Activated CD8-positive, alpha-beta T cell treated with anti-CD3 and anti-CD28 coated beads for 36 hours (primary cell): ENCODE results near the gene CRX. TPM values are rescaled to one million over a fixed set of nuclear protein-coding genes. Genes with fewer than 3 reads are reported as not detected.
"Not testable (repeated sequence)": the region's sequence is repeated elsewhere in the genome, so short reads cannot be mapped to it uniquely, and the experiment has no call there.

Experiments used
- ATAC-seq: fragments of 200-7000 bp; cut with Tn5 transposase; one replicate; pipeline ENCODE4 v1.10.0; 2021; ENCODE audit warnings: mild to moderate bottlenecking, moderate library complexity
- CTCF ChIA-PET: fragments of 350-600 bp; sonication (Branson Sonifier 250); formaldehyde crosslinking; loops from one replicate; lab custom pipeline; 2021; ENCODE audit warnings: antibody characterized with exemption; lab: Charles Lee
- POLR2A ChIA-PET: fragments of 350-600 bp; sonication (Branson Sonifier 250); formaldehyde crosslinking; loops from one replicate; lab custom pipeline; 2021; ENCODE audit warnings: antibody characterized with exemption; lab: Charles Lee
- DNase-seq: peaks from one replicate; pipeline ENCODE4 v3.0.0-alpha.2; 2020
- H3K27ac Mint-ChIP-seq: one replicate; pipeline ENCODE4 v1.8.0; 2021; ENCODE audit warnings: mild to moderate bottlenecking, mixed read lengths
- H3K27me3 Mint-ChIP-seq: one replicate; pipeline ENCODE4 v1.8.0; 2021; ENCODE audit warnings: mixed read lengths
- H3K36me3 Mint-ChIP-seq: one replicate; pipeline ENCODE4 v1.8.0; 2021; ENCODE audit warnings: low read depth, mixed read lengths
- H3K4me1 Mint-ChIP-seq: one replicate; pipeline ENCODE4 v1.8.0; 2021; ENCODE audit warnings: low read depth, mixed read lengths
- H3K4me3 Mint-ChIP-seq: one replicate; pipeline ENCODE4 v1.8.0; 2021; ENCODE audit warnings: mild to moderate bottlenecking, moderate library complexity, mixed read lengths
- H3K9me3 Mint-ChIP-seq: one replicate; pipeline ENCODE4 v1.8.0; 2021; ENCODE audit warnings: mixed read lengths
- intact Hi-C: fragments of 100-400 bp; cut with micrococcal nuclease; formaldehyde crosslinking; loops from one replicate; pipeline ENCODE4 v1.10.0; 2022
- total RNA-seq, 2 experiments: library from RNA; stranded (reverse); gene quantifications; one replicate each; pipeline ENCODE4 v1.2.3, GENCODE V29; 2021
- TF ChIP-seq, protein P1 (sequence below): fragments of 200-600 bp; IDR thresholded peaks from one replicate; pipeline ENCODE4 v1.8.0; 2022; ENCODE audit warnings: antibody characterized with exemption, mild to moderate bottlenecking

The CRX gene
- total RNA-seq, 2 experiments from 2014 or later = not detected

DNA sequence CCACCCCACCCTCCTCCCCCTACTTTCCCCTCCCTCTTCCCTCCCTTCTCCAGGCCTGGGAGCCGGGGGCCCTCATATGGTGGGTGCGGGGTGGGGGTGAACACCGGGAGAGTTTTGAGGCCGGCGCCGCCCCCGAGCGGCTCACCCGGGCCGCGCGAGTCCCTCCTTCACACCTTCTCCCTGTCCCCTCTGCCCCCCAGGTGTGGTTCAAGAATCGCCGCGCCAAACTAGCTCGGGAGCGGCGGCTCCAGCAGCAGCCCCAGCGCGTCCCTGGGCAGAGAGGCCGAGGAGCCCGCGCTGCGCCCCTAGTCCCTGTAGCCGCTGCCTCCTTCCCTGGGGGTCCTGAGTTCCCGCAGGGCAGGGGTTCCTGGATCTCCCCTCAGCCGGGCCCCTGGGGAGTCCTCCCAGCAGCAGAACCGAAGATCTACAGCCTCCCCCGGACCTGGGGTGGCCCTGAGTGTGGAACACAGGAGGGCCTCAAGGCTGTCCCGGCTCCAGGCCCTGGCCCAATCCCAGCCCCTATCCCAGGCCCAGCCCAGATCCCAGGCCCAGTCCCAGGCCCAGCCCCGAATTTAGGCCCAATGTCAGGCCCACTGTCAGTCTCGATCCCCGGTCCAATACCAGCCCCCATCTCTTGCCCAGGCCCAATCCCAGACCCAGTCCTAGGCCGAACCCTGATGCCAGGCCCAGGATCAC lies 39.0 kb downstream of the CRX start:
- ATAC-seq (no peak), DNase-seq (no peak)
- Mint-ChIP-seq H3K27ac (no peak overlapping the region), H3K9me3 (peaks cover 2% of the 10 kb centered on the region), H3K27me3 (peaks cover 18% of the 10 kb centered on the region), H3K4me3 (no peak overlapping the region), H3K36me3 (peaks cover 3% of the 10 kb centered on the region), H3K4me1 (no peaks in the 10 kb centered on the region)
- intact Hi-C loops = no loop called here
- ChIA-PET POLR2A (no interaction called here), CTCF (no interaction called here)
- TF ChIP-seq, protein P1, sequence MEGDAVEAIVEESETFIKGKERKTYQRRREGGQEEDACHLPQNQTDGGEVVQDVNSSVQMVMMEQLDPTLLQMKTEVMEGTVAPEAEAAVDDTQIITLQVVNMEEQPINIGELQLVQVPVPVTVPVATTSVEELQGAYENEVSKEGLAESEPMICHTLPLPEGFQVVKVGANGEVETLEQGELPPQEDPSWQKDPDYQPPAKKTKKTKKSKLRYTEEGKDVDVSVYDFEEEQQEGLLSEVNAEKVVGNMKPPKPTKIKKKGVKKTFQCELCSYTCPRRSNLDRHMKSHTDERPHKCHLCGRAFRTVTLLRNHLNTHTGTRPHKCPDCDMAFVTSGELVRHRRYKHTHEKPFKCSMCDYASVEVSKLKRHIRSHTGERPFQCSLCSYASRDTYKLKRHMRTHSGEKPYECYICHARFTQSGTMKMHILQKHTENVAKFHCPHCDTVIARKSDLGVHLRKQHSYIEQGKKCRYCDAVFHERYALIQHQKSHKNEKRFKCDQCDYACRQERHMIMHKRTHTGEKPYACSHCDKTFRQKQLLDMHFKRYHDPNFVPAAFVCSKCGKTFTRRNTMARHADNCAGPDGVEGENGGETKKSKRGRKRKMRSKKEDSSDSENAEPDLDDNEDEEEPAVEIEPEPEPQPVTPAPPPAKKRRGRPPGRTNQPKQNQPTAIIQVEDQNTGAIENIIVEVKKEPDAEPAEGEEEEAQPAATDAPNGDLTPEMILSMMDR = no peak

DNA sequence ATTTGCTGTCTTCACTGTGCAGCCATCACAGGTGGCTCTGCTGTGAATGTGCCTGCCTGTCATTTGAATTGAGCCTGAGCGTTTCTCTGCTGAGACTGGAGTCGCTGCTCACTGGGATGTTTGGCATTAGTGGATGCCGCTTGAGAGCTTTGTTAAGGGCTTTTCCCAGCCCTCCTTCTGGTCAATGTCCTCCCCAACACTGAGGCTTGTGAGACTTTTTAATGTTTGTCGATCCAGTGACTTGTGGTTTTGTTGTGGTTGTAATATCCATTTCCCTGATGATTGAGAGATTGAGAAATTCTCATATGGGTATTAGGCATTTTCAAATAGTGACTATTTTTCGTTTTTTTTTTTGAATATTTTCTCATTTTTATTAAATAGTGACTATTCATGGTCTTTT lies 39.9 kb downstream of the CRX start:
- ATAC-seq = no peak
- POLR2A ChIA-PET = no interaction called here
- TF ChIP-seq, protein P1 = no peak
- Mint-ChIP-seq H3K27ac (no peak overlapping the region), H3K27me3 (peaks cover 18% of the 10 kb centered on the region), H3K36me3 (peaks cover 3% of the 10 kb centered on the region), H3K9me3 (peaks cover 2% of the 10 kb centered on the region), H3K4me1 (no peaks in the 10 kb centered on the region), H3K4me3 (no peak overlapping the region)
- CTCF ChIA-PET = no interaction called here
- no peak for DNase-seq
- intact Hi-C loops = no loop called here

DNA sequence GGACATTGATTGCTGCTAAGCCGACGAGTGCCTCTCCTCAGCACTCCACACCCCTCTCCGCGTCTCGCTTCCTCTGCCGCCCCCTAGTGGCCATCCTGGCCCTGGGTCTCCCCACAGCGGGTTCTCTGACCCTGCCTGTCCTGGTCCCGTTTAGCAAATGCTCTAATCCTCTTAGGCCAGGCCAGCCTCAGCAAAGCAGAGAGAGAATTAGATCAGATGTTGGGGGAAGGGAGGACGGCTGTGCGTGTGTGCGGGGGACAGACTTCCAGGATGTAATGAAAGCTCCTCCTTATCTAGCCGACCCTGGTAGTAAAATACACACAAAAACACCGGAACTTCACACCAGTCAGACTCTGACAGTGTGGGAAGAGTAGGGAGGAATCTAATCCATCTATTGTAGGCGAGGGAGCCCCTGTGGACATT lies 41.8 kb downstream of the CRX start:
- Mint-ChIP-seq H3K36me3 (peaks cover 3% of the 10 kb centered on the region), H3K9me3 (peaks cover 2% of the 10 kb centered on the region), H3K27me3 (peaks cover 14% of the 10 kb centered on the region), H3K4me1 (no peaks in the 10 kb centered on the region), H3K4me3 (no peak overlapping the region), H3K27ac (no peak overlapping the region)
- ATAC-seq (peak; percentile 98), DNase-seq (peak; percentile 88)
- intact Hi-C loops = no loop called here
- TF ChIP-seq, protein P1 = peak; percentile 96
- ChIA-PET CTCF (interaction anchor here (0.7 to 3.3 kb wide), 22 partner anchors 8 to 199 kb away, joined by 3 to 20 read pairs (median 3); partner anchors contain the start of genes CRX, ELSPBP1 and SULT2A1), POLR2A (interaction anchor here (1.0 kb wide), 1 partner anchor 14 kb away, joined by 3 read pairs; no protein-coding TSS in a partner anchor)

DNA sequence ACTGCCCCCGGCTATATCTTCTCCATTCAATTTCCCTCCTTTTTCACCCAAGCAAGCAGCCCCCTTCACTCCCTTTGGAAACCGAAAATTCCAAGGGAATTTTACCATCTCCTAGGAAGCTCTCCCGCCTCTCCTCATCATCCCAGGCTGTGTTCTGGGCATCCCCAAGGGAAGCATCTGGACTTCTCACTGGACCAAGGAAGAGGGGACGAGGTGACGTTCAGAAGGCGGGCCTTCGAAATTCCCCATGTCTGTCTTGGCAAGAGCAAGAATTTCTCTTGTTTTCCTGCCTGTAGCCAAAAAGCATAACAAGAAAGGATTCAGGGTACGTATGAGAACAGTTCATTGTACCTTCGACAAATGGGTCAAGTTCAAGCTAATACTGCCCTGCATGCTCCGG lies 43.4 kb downstream of the CRX start:
- ChIA-PET CTCF (interaction anchor here (1.3 to 3.3 kb wide), 4 partner anchors 13 to 75 kb away, joined by 3 to 20 read pairs (median 4); no protein-coding TSS in a partner anchor), POLR2A (no interaction called here)
- H3K27me3 Mint-ChIP-seq = peaks cover 16% of the 10 kb centered on the region

DNA sequence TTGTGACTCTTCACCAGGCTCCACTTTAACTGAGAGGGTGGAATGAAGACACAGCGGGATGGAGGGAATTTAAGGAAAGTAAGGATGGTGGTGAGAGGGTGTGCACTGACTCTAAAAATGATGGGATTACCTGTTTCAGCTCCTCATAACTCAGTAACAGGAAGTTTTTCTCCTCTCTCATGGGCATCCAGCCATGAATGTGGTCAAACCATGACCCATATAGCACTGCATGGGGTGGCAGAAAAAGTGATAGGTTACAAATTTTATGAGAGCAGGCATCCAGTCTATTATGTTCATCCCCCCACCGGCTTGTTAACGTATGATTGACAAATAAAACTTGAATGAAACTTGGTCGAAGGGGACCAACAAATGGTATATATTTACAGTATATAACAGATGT lies 57.2 kb downstream of the CRX start:
- peaks cover 11% of the 10 kb centered on the region for H3K27me3 Mint-ChIP-seq
- intact Hi-C loops = no loop called here
- H3K4me3 Mint-ChIP-seq = no peak overlapping the region
- no peak for DNase-seq
- ChIA-PET POLR2A (no interaction called here), CTCF (interaction anchor here (1.7 kb wide), 1 partner anchor 10 kb away, joined by 8 read pairs; no protein-coding TSS in a partner anchor)
- H3K4me1 Mint-ChIP-seq = no peaks in the 10 kb centered on the region
- peaks cover 4% of the 10 kb centered on the region for H3K9me3 Mint-ChIP-seq
- H3K36me3 Mint-ChIP-seq = no peaks in the 10 kb centered on the region
- TF ChIP-seq, protein P1 = no peak
- no peak for ATAC-seq
- no peak overlapping the region for H3K27ac Mint-ChIP-seq

More for the DNA sequence above, 43.4 kb downstream of the CRX start:
- ATAC-seq (no peak), DNase-seq (no peak)
- intact Hi-C loops = no loop called here
- H3K4me3 Mint-ChIP-seq = no peak overlapping the region
- peaks cover 3% of the 10 kb centered on the region for H3K4me1 Mint-ChIP-seq
- H3K9me3 Mint-ChIP-seq = peaks cover 2% of the 10 kb centered on the region
- TF ChIP-seq, protein P1 = no peak
- no peak overlapping the region for H3K27ac Mint-ChIP-seq
- H3K36me3 Mint-ChIP-seq = peaks cover 3% of the 10 kb centered on the region

DNA sequence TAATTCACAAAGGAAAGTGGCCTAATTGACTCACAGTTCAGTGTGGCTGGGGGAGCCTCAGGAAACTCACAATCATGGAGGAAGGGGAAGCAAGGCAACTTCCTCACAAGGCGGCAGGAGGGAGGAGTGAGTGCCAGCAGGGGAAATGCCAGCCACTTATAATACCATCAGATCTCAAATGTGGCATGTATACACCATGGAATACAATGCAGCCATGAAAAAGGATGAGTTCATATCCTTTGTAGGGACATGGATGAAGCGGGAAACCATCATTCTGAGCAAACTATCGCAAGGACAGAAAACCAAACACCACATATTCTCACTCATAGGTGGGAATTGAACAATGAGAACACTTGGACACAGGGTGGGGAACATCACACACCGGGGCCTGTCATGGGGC lies 57.6 kb downstream of the CRX start:
- ATAC-seq, H3K27ac Mint-ChIP-seq, intact Hi-C loops, POLR2A ChIA-PET, H3K4me3 Mint-ChIP-seq, H3K4me1 Mint-ChIP-seq, H3K9me3 Mint-ChIP-seq, DNase-seq, H3K36me3 Mint-ChIP-seq: not testable (repeated sequence)
- peaks cover 11% of the 10 kb centered on the region for H3K27me3 Mint-ChIP-seq
- CTCF ChIA-PET = interaction anchor here (1.7 kb wide), 1 partner anchor 11 kb away, joined by 8 read pairs; no protein-coding TSS in a partner anchor
